ENCODE results near the gene PITPNC1. TPM values are rescaled to one million over a fixed set of nuclear protein-coding genes. Genes with fewer than 3 reads are reported as not detected.
"Not testable (repeated sequence)": the region's sequence is repeated elsewhere in the genome, so short reads cannot be mapped to it uniquely, and the experiment has no call there.

PITPNC1 gene
- total RNA-seq, 1 experiment from 2014 or later, result 23.6 TPM

- no peak for DNase-seq (ENCODE audit: low read depth)
Observed at GRCh38 chr17:67487506-67487905, 110.4 kb downstream of the PITPNC1 start.

GRCh38 chr17:67488161-67488560 lies 111.1 kb downstream of the PITPNC1 start:
- no peak for DNase-seq (ENCODE audit: low read depth)

GRCh38 chr17:67488768-67489167 lies 111.7 kb downstream of the PITPNC1 start:
- DNase-seq (ENCODE audit: low read depth), result no peak

- no peak for DNase-seq (ENCODE audit: low read depth)
Observed at GRCh38 chr17:67489273-67489672, 112.2 kb downstream of the PITPNC1 start.

- peak; percentile 27 for DNase-seq (ENCODE audit: low read depth)
Observed at GRCh38 chr17:67490471-67490870, 113.4 kb downstream of the PITPNC1 start.

GRCh38 chr17:67491009-67491680 lies 114.1 kb downstream of the PITPNC1 start:
- peak; percentile 99 for DNase-seq (ENCODE audit: low read depth)

- no peak for DNase-seq (ENCODE audit: low read depth)
Observed at GRCh38 chr17:67491681-67492024, 114.6 kb downstream of the PITPNC1 start.

- DNase-seq (ENCODE audit: low read depth), result no peak
Observed at GRCh38 chr17:67492251-67492740, 115.2 kb downstream of the PITPNC1 start.

GRCh38 chr17:67492824-67493517 lies 115.9 kb downstream of the PITPNC1 start:
- no peak for DNase-seq (ENCODE audit: low read depth)

GRCh38 chr17:67493812-67494211 lies 116.7 kb downstream of the PITPNC1 start:
- no peak for DNase-seq (ENCODE audit: low read depth)

- DNase-seq (ENCODE audit: low read depth), result not testable (repeated sequence)
Observed at GRCh38 chr17:67495534-67495933, 118.5 kb downstream of the PITPNC1 start.

- no peak for DNase-seq (ENCODE audit: low read depth)
Observed at GRCh38 chr17:67496286-67496685, 119.2 kb downstream of the PITPNC1 start.

- DNase-seq (ENCODE audit: low read depth), result no peak
Observed at GRCh38 chr17:67499685-67500084, 122.6 kb downstream of the PITPNC1 start.

- peak; percentile 59 for DNase-seq (ENCODE audit: low read depth)
Observed at GRCh38 chr17:67500261-67500660, 123.2 kb downstream of the PITPNC1 start.

GRCh38 chr17:67500677-67501300 lies 123.7 kb downstream of the PITPNC1 start:
- no peak for DNase-seq (ENCODE audit: low read depth)

GRCh38 chr17:67502151-67502550 lies 125.1 kb downstream of the PITPNC1 start:
- no peak for DNase-seq (ENCODE audit: low read depth)

- peak; percentile 58 for DNase-seq (ENCODE audit: low read depth)
Observed at GRCh38 chr17:67503184-67503583, 126.1 kb downstream of the PITPNC1 start.

- no peak for DNase-seq (ENCODE audit: low read depth)
Observed at GRCh38 chr17:67503739-67504138, 126.7 kb downstream of the PITPNC1 start.

- no peak for DNase-seq (ENCODE audit: low read depth)
Observed at GRCh38 chr17:67504182-67504581, 127.1 kb downstream of the PITPNC1 start.

- no peak for DNase-seq (ENCODE audit: low read depth)
Observed at GRCh38 chr17:67506966-67507365, 129.9 kb downstream of the PITPNC1 start.

- DNase-seq (ENCODE audit: low read depth), result peak; percentile 80
Observed at GRCh38 chr17:67509390-67510287, 132.6 kb downstream of the PITPNC1 start.

- DNase-seq (ENCODE audit: low read depth), result no peak
Observed at GRCh38 chr17:67511012-67511411, 133.9 kb downstream of the PITPNC1 start.

Data from RPMI7951 (cell line).